GM21367 (cell line): ENCODE results near the gene TSPAN2.
A peak's percentile ranks its signal among the peaks of the same experiment; 100 is the strongest.

Source experiments
- ATAC-seq: cut with Tn5 transposase; IDR thresholded peaks from one replicate; pipeline ENCODE4 v1.9.1; 2021; ENCODE audit not compliant: unreplicated experiment

TSPAN2 gene

GRCh38 chr1:115114308-115114707 lies 25.0 kb upstream of the TSPAN2 start:
- no peak for ATAC-seq

- no peak for ATAC-seq
These were observed 24.5 kb upstream of the TSPAN2 start for GRCh38 chr1:115113766-115114165.

GRCh38 chr1:115112496-115113375 lies 23.4 kb upstream of the TSPAN2 start:
- ATAC-seq = no peak

GRCh38 chr1:115107516-115108260 lies 18.4 kb upstream of the TSPAN2 start:
- ATAC-seq = no peak

- ATAC-seq = no peak
These were observed 16.5 kb upstream of the TSPAN2 start for GRCh38 chr1:115105831-115106230.

GRCh38 chr1:115099693-115100050 lies 10.4 kb upstream of the TSPAN2 start:
- ATAC-seq = no peak

GRCh38 chr1:115098979-115099692 lies 9.8 kb upstream of the TSPAN2 start:
- peak; percentile 87 for ATAC-seq

- ATAC-seq = no peak
These were observed 2.9 kb upstream of the TSPAN2 start for GRCh38 chr1:115092175-115092574.

- ATAC-seq = no peak
These were observed 2.3 kb upstream of the TSPAN2 start for GRCh38 chr1:115091572-115091971.

- no peak for ATAC-seq
These were observed 1.7 kb upstream of the TSPAN2 start for GRCh38 chr1:115090956-115091355.

- no peak for ATAC-seq
These were observed 1.2 kb upstream of the TSPAN2 start for GRCh38 chr1:115090540-115090939.

GRCh38 chr1:115090186-115090490 lies 835 bp upstream of the TSPAN2 start:
- ATAC-seq = no peak

- no peak for ATAC-seq
These were observed 358 bp downstream of the TSPAN2 start for GRCh38 chr1:115088871-115089419.

GRCh38 chr1:115088115-115088778 lies 1.1 kb downstream of the TSPAN2 start:
- ATAC-seq = no peak

- no peak for ATAC-seq
These were observed 3.0 kb downstream of the TSPAN2 start for GRCh38 chr1:115086176-115086830.

GRCh38 chr1:115084902-115085511 lies 4.3 kb downstream of the TSPAN2 start:
- no peak for ATAC-seq

- no peak for ATAC-seq
These were observed 6.4 kb downstream of the TSPAN2 start for GRCh38 chr1:115082949-115083348.

- no peak for ATAC-seq
These were observed 10.6 kb downstream of the TSPAN2 start for GRCh38 chr1:115078708-115079107.

- no peak for ATAC-seq
These were observed 11.3 kb downstream of the TSPAN2 start for GRCh38 chr1:115077984-115078330.
